K562 (cell line): Measurements from ENCODE around the gene SLC49A4. TPM values are rescaled to one million over a fixed set of nuclear protein-coding genes. Genes with fewer than 3 reads are reported as not detected.

Experiments
- ATAC-seq: fragments of 200-7000 bp; cut with Tn5 transposase; 3 replicates; pipeline ENCODE4 v1.9.1; 2020; ENCODE audit warnings: moderate library complexity
- BruUV-seq: library from RNA; stranded (reverse); fragments of 400-500 nt; replicated peaks from 2 replicates; lab custom pipeline; 2021; lab: Mats Ljungman, UMichigan
- CTCF ChIA-PET: fragments of 300-600 bp; formaldehyde crosslinking; extraction: SDS; loops from one replicate; lab custom pipeline; 2021; ENCODE audit warnings: low intra/inter-chr PET ratio; lab: Yijun Ruan, JAX
- POLR2A ChIA-PET: fragments of 300-600, 350-650 bp; sonication (Branson Sonifier 250); formaldehyde crosslinking; extraction: SDS; loops from one replicate; lab custom pipeline; 2021; ENCODE audit warnings: antibody characterized with exemption, inconsistent platforms; lab: Yijun Ruan, JAX
- DNase-seq, 4 experiments: peaks; one replicate each; pipeline versions ENCODE4 v3.0.0 to v3.0.0-alpha.2; 2011 to 2018; ENCODE audit warnings: low spot score in 3 of 4, mixed read lengths in 3 of 4; ENCODE audit errors: extremely low read depth in 1 of 4
- FAIRE-seq: peaks from 2 replicates; lab custom pipeline; 2011; peaks lifted over from hg19 to GRCh38; lab: Jason Lieb, UNC
- H2AFZ ChIP-seq: 2 replicates; pipeline ENCODE4 v1.6.0; 2011; ENCODE audit warnings: low read depth, low read length, control low read depth, inconsistent platforms
- H3K27ac ChIP-seq: fragments of 200-600 bp; 3 replicates; pipeline ENCODE4 v1.8.0; 2011; ENCODE audit warnings: low read depth, mild to moderate bottlenecking, control low read depth, inconsistent platforms, low read length, moderate library complexity, mixed read lengths; ENCODE audit errors: extremely low read depth
- H3K27me3 ChIP-seq, 2 experiments: fragments of 300-600 bp in 1 of 2; 2 replicates in 1 of 2; 3 replicates in 1 of 2; pipeline versions ENCODE4 v1.6.0 to v1.8.0; 2011; ENCODE audit warnings: inconsistent platforms in 2 of 2, low read length in 2 of 2, mild to moderate bottlenecking in 1 of 2, mixed read lengths in 1 of 2, moderate library complexity in 1 of 2; ENCODE audit not compliant: control insufficient read depth in 2 of 2, insufficient read depth in 2 of 2
- H3K36me3 ChIP-seq: fragments of 300-600 bp; 3 replicates; pipeline ENCODE4 v1.8.0; 2011; ENCODE audit warnings: mild to moderate bottlenecking, low read length, inconsistent platforms; ENCODE audit not compliant: control insufficient read depth, insufficient read depth
- H3K4me1 ChIP-seq, 2 experiments: fragments of 200-600 bp in 1 of 2; replicated peaks in 1 of 2; 2 replicates in 1 of 2; 3 replicates in 1 of 2; pipeline versions ENCODE4 v1.5.1 to v1.8.0; 2011; ENCODE audit warnings: inconsistent platforms in 2 of 2, low read length in 2 of 2, mild to moderate bottlenecking in 1 of 2, mixed read lengths in 1 of 2, moderate library complexity in 1 of 2; ENCODE audit not compliant: control insufficient read depth in 2 of 2, insufficient read depth in 2 of 2
- H3K4me2 ChIP-seq: 2 replicates; pipeline ENCODE4 v1.6.1; 2011; ENCODE audit warnings: low read length, control low read depth, inconsistent platforms, mixed read lengths; ENCODE audit not compliant: insufficient read depth
- H3K4me3 ChIP-seq: fragments of 200-600 bp; sonication (generic), shearing (Covaris generic); 2 replicates; pipeline ENCODE4 v1.5.1; 2016; ENCODE audit warnings: control low read depth, inconsistent platforms
- H3K79me2 ChIP-seq: fragments of 200-600 bp; 3 replicates; pipeline ENCODE4 v1.8.0; 2011; ENCODE audit warnings: low read length, inconsistent platforms; ENCODE audit not compliant: control insufficient read depth, insufficient read depth
- H3K9ac ChIP-seq, 2 experiments: 2 replicates each; pipeline versions ENCODE4 v1.6.0 to v1.6.1; 2011; ENCODE audit warnings: low read depth in 2 of 2, low read length in 2 of 2, control low read depth in 1 of 2, inconsistent platforms in 1 of 2, mild to moderate bottlenecking in 1 of 2, mixed read lengths in 1 of 2; ENCODE audit not compliant: insufficient read depth in 1 of 2
- H3K9me1 ChIP-seq: one replicate; pipeline ENCODE4 v1.6.0; 2011; ENCODE audit warnings: inconsistent platforms, mild to moderate bottlenecking, low read length, moderate library complexity; ENCODE audit not compliant: control insufficient read depth, insufficient read depth
- H3K9me3 ChIP-seq: replicated peaks from 2 replicates; pipeline ENCODE4 v1.5.1; 2011; ENCODE audit warnings: low read depth, low read length, inconsistent platforms; ENCODE audit not compliant: control insufficient read depth, insufficient read depth
- H4K20me1 ChIP-seq: replicated peaks from 2 replicates; pipeline ENCODE4 v1.6.1; 2011; ENCODE audit warnings: low read length, inconsistent platforms, mixed read lengths; ENCODE audit not compliant: control insufficient read depth, insufficient read depth
- DIDO1 ChIP-seq: fragments of 450-650 bp; IDR thresholded peaks from 2 replicates; pipeline ENCODE4 v1.6.1; 2016; ENCODE audit warnings: low read depth, missing biosample characterization, missing genetic modification characterization
- MIER1 ChIP-seq: fragments of 450-650 bp; IDR thresholded peaks from 2 replicates; pipeline ENCODE4 v1.6.1; 2016; ENCODE audit warnings: antibody characterized with exemption, mild to moderate bottlenecking, low read depth
- NCOA6 ChIP-seq: fragments of 450-650 bp; IDR thresholded peaks from 2 replicates; pipeline ENCODE4 v1.6.1; 2017; ENCODE audit warnings: mild to moderate bottlenecking
- NR2C2 ChIP-seq, 2 experiments: fragments of 200-800 bp in 1 of 2; sonication (Bioruptor generic) in 1 of 2; sonication (generic) in 1 of 2; formaldehyde crosslinking in 1 of 2; IDR thresholded peaks; 2 replicates each; pipeline versions ENCODE4 v1.6.1 to v1.8.0; 2016 to 2022; ENCODE audit warnings: mild to moderate bottlenecking in 1 of 2, missing compliant biosample characterization in 1 of 2, missing genetic modification characterization in 1 of 2, missing genetic modification reagents in 1 of 2
- WHSC1 ChIP-seq: IDR thresholded peaks from one replicate; pipeline ENCODE4 v1.6.1; 2012; ENCODE audit warnings: low read length, control low read depth, inconsistent platforms
- ZNF217 ChIP-seq: sonication (generic); formaldehyde crosslinking; IDR thresholded peaks from 2 replicates; pipeline ENCODE4 v1.8.0; 2022; ENCODE audit warnings: mild to moderate bottlenecking, missing genetic modification reagents
- ZNF311 ChIP-seq: fragments of 250-450 bp; sonication (Bioruptor Pico); IDR thresholded peaks from 2 replicates; pipeline ENCODE4 v1.4.0; 2020; ENCODE audit warnings: mild to moderate bottlenecking, moderate library complexity
- WGBS: fragments of 100-300 bp; shearing (Covaris generic); methylation state at CpG from one replicate; pipeline ENCODE4 v1.1.6; 2016; ENCODE audit warnings: low coverage, mixed read lengths; ENCODE audit not compliant: insufficient coverage; ENCODE audit errors: missing lambda C conversion rate; 5-methylcytosine and 5-hydroxymethylcytosine counted together
- in situ Hi-C: fragments of 300-500 bp; cut with MboI; formaldehyde crosslinking; loops from 4 replicates; pipeline ENCODE4 v1.15.0; 2018; ENCODE audit warnings: inconsistent platforms, mixed read lengths
- intact Hi-C: fragments of 100-400 bp; cut with micrococcal nuclease; formaldehyde crosslinking; loops from 2 replicates; pipeline ENCODE4 v1.14.2; 2022
- polyA plus RNA-seq, 8 experiments: library from polyadenylated mRNA; depleted of rRNA in 4 of 8; stranded (reverse) in 5 of 8; unstranded in 3 of 8; fragments of >200 nt; fragmentation: Nextera tagmentation in 2 of 8; fragmentation: Illumina TruSeq in 1 of 8; extraction: Ambion mirVana in 2 of 8; extraction: Trizol in 1 of 8; gene quantifications; 2 replicates each; pipeline versions ENCODE4 v1.2.1 to v1.2.3, GENCODE V29; 2011 to 2014; ENCODE audit warnings: inconsistent platforms in 1 of 8, missing spikeins in 1 of 8
- total RNA-seq, 7 experiments: library from RNA; depleted of rRNA in 6 of 7; stranded (reverse); fragments of >200 nt in 6 of 7; fragmentation: Illumina TruSeq in 2 of 7; extraction: Trizol in 2 of 7; gene quantifications; 2 replicates each; pipeline versions ENCODE4 v1.2.1 to v1.2.3, GENCODE V29; 2011 to 2021; ENCODE audit warnings: low replicate concordance in 1 of 7
- TF ChIP-seq, protein P1 (sequence below): sonication (generic); formaldehyde crosslinking; IDR thresholded peaks from 2 replicates; pipeline ENCODE4 v1.8.0; 2022; ENCODE audit warnings: mild to moderate bottlenecking, missing genetic modification reagents
- TF ChIP-seq, protein P2 (sequence below), 3 experiments: fragments of 200-800 bp in 1 of 3; sonication (Bioruptor generic) in 1 of 3; sonication (generic) in 1 of 3; formaldehyde crosslinking in 1 of 3; IDR thresholded peaks; 2 replicates each; pipeline versions ENCODE4 v1.6.1 to v1.8.0; 2016 to 2022; ENCODE audit warnings: mild to moderate bottlenecking in 2 of 3, missing compliant biosample characterization in 2 of 3, missing genetic modification characterization in 2 of 3, missing genetic modification reagents in 1 of 3
- TF ChIP-seq, protein P3 (sequence below): fragments of 250-450 bp; sonication (Bioruptor Pico); IDR thresholded peaks from 2 replicates; pipeline ENCODE4 v1.5.0; 2021

The SLC49A4 gene
- total and polyA plus RNA-seq, 9 of the 15 experiments (the other 6 are each of a cell fraction or from before 2014, with no cell fraction given) = 0.15 to 1.3 (median 0.83) TPM

DNA sequence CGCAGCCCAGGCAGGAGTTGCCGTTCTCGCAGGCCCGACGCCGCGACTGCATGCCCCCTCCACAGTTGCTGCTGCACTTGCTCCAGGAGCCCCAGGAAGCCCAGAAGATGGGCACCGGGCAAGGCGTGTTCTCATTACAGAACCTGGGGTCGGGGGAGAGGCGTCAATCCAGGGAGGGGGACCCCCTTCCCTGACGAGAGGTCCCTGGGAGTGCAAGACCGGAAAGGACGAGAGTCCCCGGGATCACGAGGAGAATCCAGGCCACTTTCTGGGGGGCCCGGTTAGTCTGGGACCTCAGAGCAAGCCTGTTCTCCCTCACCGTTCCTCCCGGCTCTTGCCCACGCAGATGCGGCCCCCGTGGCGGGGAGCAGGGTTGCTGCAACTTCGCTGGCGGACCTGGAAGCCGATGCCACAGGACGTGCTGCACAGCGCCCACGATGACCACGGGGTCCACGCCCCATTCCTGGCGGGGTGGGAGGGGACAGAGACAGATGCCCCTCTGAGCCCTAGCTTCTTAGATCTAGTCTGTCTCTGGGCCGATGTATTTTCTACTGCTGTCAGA is 118.8 kb downstream of the SLC49A4 start:
- H3K27me3 ChIP-seq = peaks cover 12 to 61% of the 10 kb centered on the region in 2 experiments; a peak in 4 of 5 replicates
- ATAC-seq (no peak), DNase-seq (no peak), FAIRE-seq (no peak)
- no TSS peak for BruUV-seq
- H3K4me1 ChIP-seq = peaks cover 0 to 20% of the 10 kb centered on the region in 2 experiments; a peak in 2 of 5 replicates
- H3K9me1 ChIP-seq = no peaks in the 10 kb centered on the region
- H3K27ac ChIP-seq = no peak overlapping the region
- POLR2A ChIA-PET = no interaction called here
- H3K9ac ChIP-seq = no peak overlapping the region
- 3% methylated on average over 17 of the region's 33 CpGs for WGBS
- no peaks in the 10 kb centered on the region for H3K36me3 ChIP-seq
- intact Hi-C loops = no loop called here
- no peaks in the 10 kb centered on the region for H4K20me1 ChIP-seq
- no peaks in the 10 kb centered on the region for H3K79me2 ChIP-seq
- in situ Hi-C loops = no loop called here
- no peak overlapping the region for H3K4me2 ChIP-seq
- no peak overlapping the region for H2AFZ ChIP-seq
- CTCF ChIA-PET = no interaction called here
- H3K9me3 ChIP-seq = no peaks in the 10 kb centered on the region
- H3K4me3 ChIP-seq = no peak overlapping the region
- TF ChIP-seq MIER1 (no peak), NCOA6 (no peak), ZNF311 (CRISPR knock-in tag) (no peak), WHSC1 (no peak), DIDO1 (tag) (no peak), ZNF217 (no peak), NR2C2 (CRISPR knock-in tag; IDR thresholded peaks at IDR 0.05) (no peak), NR2C2 (tag; IDR thresholded peaks at IDR 0.05) (no peak)
- TF ChIP-seq, protein P1, sequence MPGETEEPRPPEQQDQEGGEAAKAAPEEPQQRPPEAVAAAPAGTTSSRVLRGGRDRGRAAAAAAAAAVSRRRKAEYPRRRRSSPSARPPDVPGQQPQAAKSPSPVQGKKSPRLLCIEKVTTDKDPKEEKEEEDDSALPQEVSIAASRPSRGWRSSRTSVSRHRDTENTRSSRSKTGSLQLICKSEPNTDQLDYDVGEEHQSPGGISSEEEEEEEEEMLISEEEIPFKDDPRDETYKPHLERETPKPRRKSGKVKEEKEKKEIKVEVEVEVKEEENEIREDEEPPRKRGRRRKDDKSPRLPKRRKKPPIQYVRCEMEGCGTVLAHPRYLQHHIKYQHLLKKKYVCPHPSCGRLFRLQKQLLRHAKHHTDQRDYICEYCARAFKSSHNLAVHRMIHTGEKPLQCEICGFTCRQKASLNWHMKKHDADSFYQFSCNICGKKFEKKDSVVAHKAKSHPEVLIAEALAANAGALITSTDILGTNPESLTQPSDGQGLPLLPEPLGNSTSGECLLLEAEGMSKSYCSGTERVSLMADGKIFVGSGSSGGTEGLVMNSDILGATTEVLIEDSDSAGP (CRISPR knock-in tag) = no peak
- TF ChIP-seq, protein P2, sequence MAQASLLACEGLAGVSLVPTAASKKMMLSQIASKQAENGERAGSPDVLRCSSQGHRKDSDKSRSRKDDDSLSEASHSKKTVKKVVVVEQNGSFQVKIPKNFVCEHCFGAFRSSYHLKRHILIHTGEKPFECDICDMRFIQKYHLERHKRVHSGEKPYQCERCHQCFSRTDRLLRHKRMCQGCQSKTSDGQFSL (CRISPR knock-in tag; IDR thresholded peaks at IDR 0.05) = no peak
- TF ChIP-seq, protein P2 (tag; IDR thresholded peaks at IDR 0.05) = no peak
- TF ChIP-seq, protein P3, sequence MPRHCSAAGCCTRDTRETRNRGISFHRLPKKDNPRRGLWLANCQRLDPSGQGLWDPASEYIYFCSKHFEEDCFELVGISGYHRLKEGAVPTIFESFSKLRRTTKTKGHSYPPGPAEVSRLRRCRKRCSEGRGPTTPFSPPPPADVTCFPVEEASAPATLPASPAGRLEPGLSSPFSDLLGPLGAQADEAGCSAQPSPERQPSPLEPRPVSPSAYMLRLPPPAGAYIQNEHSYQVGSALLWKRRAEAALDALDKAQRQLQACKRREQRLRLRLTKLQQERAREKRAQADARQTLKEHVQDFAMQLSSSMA (CRISPR knock-in tag) = no peak
